Stimulated activated CD4-positive, alpha-beta T cell treated with anti-CD3 and anti-CD28 coated beads, Interleukin-15, amount 100 ng/mL, for 24 hours (primary cell): Measurements from ENCODE around the gene RAPGEF4.

Source experiments
- DNase-seq: peaks from one replicate; pipeline ENCODE4 v3.0.0-alpha.2; 2020

Gene RAPGEF4

DNA sequence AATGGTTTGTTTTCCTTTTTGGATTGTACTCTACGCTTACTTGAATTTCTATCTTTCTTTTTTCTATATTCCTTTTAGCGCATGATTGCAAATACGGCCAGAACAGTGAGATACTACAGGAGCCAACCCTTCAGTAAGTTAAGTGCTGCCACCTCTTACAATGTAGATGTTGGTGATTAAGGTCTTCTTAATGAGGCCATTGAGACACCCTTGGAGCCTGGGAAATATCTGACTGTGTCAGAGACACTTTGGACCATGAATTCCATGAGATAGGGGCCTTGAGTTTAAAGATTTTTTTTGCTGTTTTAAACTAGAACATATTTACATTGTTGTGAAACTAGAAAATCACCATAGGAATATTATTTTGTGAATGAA lies 312.9 kb downstream of the RAPGEF4 start:
- DNase-seq, result no peak

DNA sequence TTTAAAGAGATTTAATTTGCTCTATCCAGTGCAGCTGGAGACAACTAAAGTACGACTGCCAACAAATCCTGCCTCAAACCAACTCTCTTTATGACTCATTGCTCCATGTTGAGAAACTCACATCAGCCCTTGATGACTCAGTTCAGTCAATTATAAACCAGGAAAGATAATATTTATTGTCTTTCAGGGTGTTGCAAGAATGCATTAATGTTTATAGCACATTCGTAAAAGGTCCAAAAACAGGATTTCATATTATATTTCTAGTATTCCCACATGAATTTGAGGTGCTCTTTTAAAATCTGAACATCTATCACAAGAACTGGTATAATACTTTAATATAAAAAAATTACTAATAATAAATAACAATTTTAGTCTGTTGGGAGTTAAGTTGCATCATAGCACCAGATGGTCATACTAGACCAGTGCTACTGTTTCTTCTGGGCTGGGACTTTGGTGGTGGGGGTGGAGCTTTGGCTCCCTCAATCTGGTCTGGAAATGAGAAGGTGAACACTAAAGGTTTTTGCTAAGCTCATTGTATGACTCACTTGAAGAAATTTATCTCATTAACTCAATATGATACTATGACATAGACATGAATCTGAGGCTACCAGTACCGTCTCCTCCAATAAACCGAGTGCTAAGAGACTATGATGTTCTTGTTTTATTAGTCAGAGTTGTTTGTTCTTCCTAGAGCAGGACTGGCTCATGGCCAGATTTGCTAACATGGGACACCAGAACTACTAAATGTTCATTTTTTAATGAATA lies 313.4 kb downstream of the RAPGEF4 start:
- DNase-seq, result peak; percentile 61

DNA sequence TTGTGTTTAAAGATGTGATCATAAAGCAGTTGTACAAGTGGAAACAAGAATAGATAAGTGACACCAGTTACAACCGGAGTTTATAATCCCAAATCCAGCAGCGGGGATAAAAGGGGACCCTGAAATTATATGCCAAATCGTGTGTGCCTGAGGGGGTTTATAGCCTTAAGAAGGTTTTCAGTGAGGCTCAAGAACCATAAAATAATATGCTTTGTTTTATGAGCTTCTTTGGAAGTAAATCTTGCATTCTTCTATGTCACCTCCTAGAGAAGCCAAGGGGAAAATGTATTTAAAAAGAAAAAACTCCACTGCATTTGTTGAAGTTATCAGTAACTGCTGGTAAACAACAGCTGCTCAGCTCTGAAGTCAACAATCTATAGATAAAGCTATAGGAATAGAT lies 314.2 kb downstream of the RAPGEF4 start:
- DNase-seq, result no peak

DNA sequence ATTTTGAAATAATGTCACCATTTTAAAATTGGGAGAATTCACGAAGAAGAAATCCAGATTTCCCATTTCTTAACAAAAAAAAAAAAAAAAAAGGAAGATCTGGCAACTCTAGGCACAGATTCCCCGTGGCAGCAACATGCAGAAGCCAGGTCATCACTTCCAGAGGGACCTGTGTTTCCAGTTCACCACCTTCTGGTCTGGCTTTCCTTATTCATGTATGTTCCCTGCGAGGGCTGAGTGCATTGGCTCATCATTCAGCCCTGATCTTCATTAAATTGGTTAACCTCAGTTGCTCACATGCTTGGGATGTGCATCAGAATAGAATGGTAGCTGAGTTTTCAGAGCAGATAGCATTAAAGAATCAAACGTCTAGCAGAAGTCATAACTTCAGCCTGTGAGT lies 315.0 kb downstream of the RAPGEF4 start:
- DNase-seq, result no peak

GRCh38 chr2:173051463-173052215 lies 316.0 kb downstream of the RAPGEF4 start:
- no peak for DNase-seq

GRCh38 chr2:173053043-173053699 lies 317.5 kb downstream of the RAPGEF4 start:
- DNase-seq, result no peak

DNA sequence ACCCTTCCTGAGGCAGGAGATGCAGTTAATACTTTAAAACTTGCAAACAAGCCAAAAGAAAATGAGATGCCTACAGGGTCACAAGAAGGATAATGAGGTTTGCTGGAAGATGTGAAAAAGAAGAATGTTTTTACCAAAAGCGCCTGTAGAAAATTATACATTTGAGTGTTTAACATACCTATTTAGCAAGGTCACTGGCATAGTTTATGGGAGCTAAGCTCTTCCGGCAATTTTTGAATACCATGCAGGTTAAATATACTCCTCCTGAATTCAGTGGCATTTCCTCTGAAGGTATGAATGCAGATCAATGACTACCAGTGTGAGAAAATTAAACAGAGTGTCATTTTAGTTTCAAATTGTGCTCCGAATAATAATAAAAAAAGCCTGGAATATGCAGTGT lies 318.8 kb downstream of the RAPGEF4 start:
- DNase-seq, result no peak

DNA sequence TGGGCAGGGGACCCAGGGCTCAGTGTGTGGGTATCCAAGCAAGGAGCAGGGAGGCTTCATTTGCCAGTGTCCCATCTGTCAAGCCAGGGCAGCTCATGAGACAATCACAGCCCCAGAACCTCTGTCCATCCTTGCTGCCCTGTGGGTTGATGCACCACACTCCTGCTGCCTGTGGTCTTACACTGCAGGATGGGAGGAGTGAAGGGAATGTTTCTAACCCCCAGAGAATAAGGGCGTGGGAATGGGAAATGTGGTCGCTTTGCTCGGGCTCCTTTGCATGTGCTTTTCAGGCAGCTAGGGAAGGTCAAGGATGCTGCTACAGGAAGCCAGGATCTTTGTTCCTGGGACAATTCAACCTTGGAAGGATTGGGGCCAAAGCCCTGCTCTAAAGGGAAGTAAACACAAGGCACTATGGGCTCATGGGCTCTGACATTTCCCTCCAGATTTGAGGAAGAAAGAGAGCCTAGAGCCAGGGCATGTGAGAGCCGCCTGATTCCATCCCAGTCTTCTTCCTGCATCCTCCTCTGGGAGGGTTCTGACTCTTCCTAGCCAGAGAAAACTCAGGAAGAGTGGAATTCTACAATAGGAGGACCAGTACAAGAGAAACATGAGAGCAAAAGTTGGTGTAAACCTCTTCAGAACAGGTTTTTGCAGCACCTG lies 321.2 kb downstream of the RAPGEF4 start:
- no peak for DNase-seq

GRCh38 chr2:173058097-173058496 lies 322.5 kb downstream of the RAPGEF4 start:
- DNase-seq, result no peak

DNA sequence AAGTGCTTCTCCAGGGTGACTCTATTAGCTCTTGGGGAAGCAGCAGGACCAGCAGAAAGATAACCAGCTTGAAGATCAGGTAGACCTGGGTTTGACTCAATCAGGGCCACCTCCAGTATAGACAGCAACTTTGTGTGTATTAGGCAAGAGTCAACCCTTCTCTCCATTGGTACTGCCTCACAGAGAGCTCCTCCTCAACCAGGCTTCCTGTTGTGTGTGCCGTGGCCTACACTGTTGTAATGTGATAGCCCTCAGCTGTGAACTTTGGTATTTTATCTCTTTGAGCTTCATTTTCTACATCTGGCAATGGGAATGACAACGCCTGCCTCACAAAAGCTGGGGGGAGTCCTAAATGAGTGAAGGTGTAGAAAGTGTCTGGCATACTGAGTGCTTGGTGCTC lies 323.0 kb downstream of the RAPGEF4 start:
- no peak for DNase-seq

GRCh38 chr2:173059292-173059691 lies 323.6 kb downstream of the RAPGEF4 start:
- no peak for DNase-seq

- DNase-seq, result no peak
Observed at GRCh38 chr2:173059971-173060461, 324.4 kb downstream of the RAPGEF4 start.

DNA sequence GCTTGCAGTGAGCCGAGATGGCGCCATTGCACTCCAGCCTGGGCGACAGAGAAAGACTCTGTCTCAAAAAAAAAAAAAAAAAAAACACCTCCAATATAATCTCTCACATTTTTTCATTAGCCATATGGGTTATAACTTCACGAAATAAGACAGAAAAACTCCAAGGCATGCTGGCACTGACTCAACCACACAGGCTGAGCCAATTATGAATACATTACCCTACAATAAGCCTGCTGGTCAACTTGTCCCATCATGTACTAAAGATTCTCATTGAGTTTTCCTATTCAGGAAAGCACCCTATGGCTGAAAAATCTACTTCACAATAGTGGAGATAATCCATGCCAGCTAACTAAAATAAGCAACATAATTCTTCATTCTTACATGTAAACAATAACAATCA lies 327.2 kb downstream of the RAPGEF4 start:
- DNase-seq, result no peak

GRCh38 chr2:173064151-173064805 lies 328.6 kb downstream of the RAPGEF4 start:
- DNase-seq, result no peak

DNA sequence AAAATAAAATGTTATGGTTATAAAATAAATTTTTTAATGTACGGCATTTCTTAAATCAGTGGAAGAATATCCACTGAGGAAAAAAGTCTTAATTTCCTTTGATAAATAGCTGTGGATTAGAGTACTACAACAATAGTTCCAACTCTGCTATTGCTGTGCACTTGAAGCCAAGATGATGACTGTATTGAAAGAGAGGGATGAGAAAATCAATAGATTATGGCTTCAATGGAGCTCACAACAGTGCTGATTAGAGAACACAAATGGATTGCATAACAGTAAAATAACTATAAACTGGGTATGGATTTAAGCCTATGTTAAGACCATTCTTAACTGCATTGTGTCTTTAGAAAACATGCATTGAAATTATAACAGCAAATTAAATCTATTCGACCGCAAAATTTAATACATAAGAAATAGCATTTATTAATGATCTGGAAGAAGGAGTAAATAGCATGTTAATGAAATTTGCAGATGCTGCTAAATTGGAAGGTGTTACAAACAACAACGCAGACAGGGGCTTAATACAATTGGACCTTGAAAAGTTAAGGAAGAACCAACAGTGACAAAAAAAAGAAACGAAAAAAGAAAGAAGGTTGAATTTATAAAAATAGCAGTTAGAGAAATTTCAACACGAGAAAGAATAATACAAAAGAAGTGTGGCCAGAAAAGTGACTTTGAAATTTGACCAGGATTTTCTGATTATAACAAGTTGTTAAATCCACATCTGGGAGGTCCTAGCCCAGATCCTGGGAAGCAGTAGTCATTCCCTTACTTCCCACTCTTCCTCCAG lies 331.4 kb downstream of the RAPGEF4 start:
- DNase-seq, result no peak

DNA sequence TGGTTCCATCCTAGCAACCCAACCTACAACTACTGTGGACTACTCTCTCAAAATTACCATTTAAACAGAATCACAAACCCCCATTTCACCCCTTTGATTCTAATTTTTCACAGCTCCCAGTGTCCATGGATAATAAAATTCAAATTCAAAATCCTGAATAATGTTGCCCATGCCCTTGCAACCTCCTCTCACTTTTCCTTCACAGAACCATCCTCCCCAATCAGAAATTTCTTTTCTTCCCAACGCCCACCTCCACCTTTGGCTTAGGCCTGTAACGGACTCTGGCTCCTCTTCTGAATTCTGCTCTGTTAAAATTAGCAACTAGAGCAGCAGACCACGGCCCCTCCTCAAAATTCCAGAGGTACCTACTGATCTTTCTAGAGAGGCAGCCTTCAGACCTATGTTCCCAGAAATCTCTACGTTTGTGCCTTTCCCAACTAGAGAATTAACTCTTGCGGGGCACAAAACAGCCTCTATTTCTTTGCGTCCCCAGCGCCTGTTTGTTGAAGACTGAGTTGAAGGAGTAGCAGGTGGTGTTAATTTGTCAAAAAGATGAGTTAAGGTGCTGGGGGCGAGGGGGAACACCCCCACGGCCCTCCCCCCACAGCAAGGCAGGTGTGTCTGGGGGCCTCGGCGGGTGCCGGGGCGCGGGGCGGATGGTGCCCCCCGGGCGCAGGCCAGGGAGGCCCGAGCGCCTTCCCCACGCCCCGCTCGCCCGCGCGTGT lies 339.6 kb downstream of the RAPGEF4 start:
- peak; percentile 5 for DNase-seq

- peak; percentile 68 for DNase-seq
Observed at GRCh38 chr2:173075781-173076580, 340.3 kb downstream of the RAPGEF4 start, which contains the start of gene MAP3K20. TSS of gene MAP3K20 (plus strand) at chr2:173075846. CDS start at chr2:173091032, 15,186 bp downstream.

- peak; percentile 41 for DNase-seq
Observed at GRCh38 chr2:173076581-173077345, 341.1 kb downstream of the RAPGEF4 start.

DNA sequence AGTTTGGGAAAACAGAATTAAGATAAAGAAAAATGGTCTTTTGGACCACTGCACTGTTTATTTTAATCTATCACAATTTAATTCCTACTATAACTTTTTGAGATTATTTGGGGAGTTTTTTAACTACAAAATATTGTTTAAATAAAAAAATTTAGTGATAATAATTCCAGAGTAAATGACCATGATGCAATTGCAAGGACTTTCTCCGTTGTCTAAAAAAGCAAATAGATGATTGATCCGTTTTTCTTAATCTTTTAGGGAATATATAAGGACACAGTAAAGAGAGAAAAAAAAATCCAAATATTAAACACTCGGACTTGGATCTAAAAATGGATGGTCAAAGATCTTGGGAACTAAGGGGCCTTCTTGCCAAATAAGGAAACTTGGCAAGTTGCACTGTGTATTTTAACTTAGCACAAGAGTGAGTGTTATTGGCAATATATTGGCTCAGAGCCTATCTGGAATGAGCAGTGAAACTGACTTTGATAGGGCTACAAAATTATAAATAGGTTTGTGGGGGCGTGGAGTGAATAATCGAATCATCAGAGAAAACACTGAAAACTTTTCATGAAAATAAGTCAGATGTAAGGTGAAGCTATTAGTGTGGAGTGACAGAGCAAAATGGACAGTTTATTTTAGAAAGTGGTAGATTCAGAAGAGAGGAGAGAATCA lies 342.0 kb downstream of the RAPGEF4 start:
- DNase-seq, result no peak
